CD4-positive, CD25-positive, alpha-beta regulatory T cell (primary cell): ENCODE results near the gene STON2. TPM values are rescaled to one million over a fixed set of nuclear protein-coding genes. Genes with fewer than 3 reads are reported as not detected.

Source experiments
- ATAC-seq, 2 donors: fragments of 150-1000 bp; cut with Tn5 transposase; one replicate each; pipeline ENCODE4 v1.10.0; 2021; ENCODE audit warnings: low read depth in 2 of 2, moderate number of reproducible peaks in 2 of 2, moderate library complexity in 1 of 2
- DNase-seq, 3 donors: peaks; one replicate each; pipeline versions ENCODE4 v3.0.0 to v3.0.0-alpha.2; 2012 to 2022; ENCODE audit warnings: mixed read lengths in 1 of 3
- H3K27ac ChIP-seq: one replicate; pipeline ENCODE4 v1.7.0; 2013; ENCODE audit warnings: mild to moderate bottlenecking, low read length; ENCODE audit not compliant: insufficient read depth, poor library complexity, severe bottlenecking
- H3K27me3 ChIP-seq: one replicate; pipeline ENCODE4 v1.7.0; 2013; ENCODE audit warnings: low read length; ENCODE audit not compliant: control insufficient read depth, insufficient read depth
- H3K36me3 ChIP-seq: one replicate; pipeline ENCODE4 v1.7.0; 2013; ENCODE audit warnings: mild to moderate bottlenecking, low read length, moderate library complexity; ENCODE audit not compliant: control insufficient read depth, insufficient read depth
- H3K4me1 ChIP-seq: 2 replicates; pipeline ENCODE4 v1.7.0; 2013; ENCODE audit warnings: mild to moderate bottlenecking, low read length; ENCODE audit not compliant: insufficient read depth, control insufficient read depth, poor library complexity, severe bottlenecking
- H3K4me3 ChIP-seq: one replicate; pipeline ENCODE4 v1.7.0; 2013; ENCODE audit warnings: low read depth, mild to moderate bottlenecking, low read length, moderate library complexity
- H3K9me3 ChIP-seq, 2 experiments: 1 replicate in 1 of 2; 2 replicates in 1 of 2; pipeline ENCODE4 v1.7.0; 2013; ENCODE audit warnings: low read length in 2 of 2, mild to moderate bottlenecking in 1 of 2, moderate library complexity in 1 of 2; ENCODE audit not compliant: control insufficient read depth in 2 of 2
- H3K27ac Mint-ChIP-seq, 3 donors: one replicate each; pipeline ENCODE4 v1.8.0; 2020 to 2022; ENCODE audit warnings: mild to moderate bottlenecking in 3 of 3, mixed read lengths in 3 of 3, moderate library complexity in 2 of 3
- H3K27me3 Mint-ChIP-seq: one replicate; pipeline ENCODE4 v1.8.0; 2022; ENCODE audit warnings: mild to moderate bottlenecking, mixed read lengths
- H3K36me3 Mint-ChIP-seq: one replicate; pipeline ENCODE4 v1.8.0; 2020; ENCODE audit warnings: mixed read lengths
- H3K4me1 Mint-ChIP-seq, 4 donors: one replicate each; pipeline ENCODE4 v1.8.0; 2020 to 2022; ENCODE audit warnings: mixed read lengths in 4 of 4, mild to moderate bottlenecking in 1 of 4
- H3K4me3 Mint-ChIP-seq, 4 donors: one replicate each; pipeline ENCODE4 v1.8.0; 2020 to 2022; ENCODE audit warnings: mild to moderate bottlenecking in 4 of 4, mixed read lengths in 4 of 4, moderate library complexity in 3 of 4
- H3K9me3 Mint-ChIP-seq, 7 donors: one replicate each; pipeline ENCODE4 v1.8.0; 2020 to 2022; ENCODE audit warnings: mixed read lengths in 7 of 7, mild to moderate bottlenecking in 3 of 7, moderate library complexity in 2 of 7
- polyA plus RNA-seq, 4 donors: library from polyadenylated mRNA; unstranded; fragments of 300-500 nt; fragmentation: Illumina TruSeq; gene quantifications; one replicate each; pipeline ENCODE4 v1.2.3, GENCODE V29; 2021
- total RNA-seq: library from RNA; stranded (reverse); gene quantifications from one replicate; pipeline ENCODE4 v1.2.3, GENCODE V29; 2022

The STON2 gene
- total and polyA plus RNA-seq, 5 donors from 2014 or later, result 4.4 TPM; not detected in 4

- Mint-ChIP-seq H3K4me1 (no peaks in the 10 kb centered on the region), H3K9me3 (peaks cover 0 to 5% (median 0%) of the 10 kb centered on the region in 7 donors), H3K4me3 (no peak overlapping the region), H3K27ac (no peak overlapping the region), H3K36me3 (no peaks in the 10 kb centered on the region), H3K27me3 (peaks cover 16% of the 10 kb centered on the region)
- Histone ChIP-seq H3K4me1 (no peaks in the 10 kb centered on the region), H3K4me3 (no peak overlapping the region), H3K9me3 (no peaks in the 10 kb centered on the region), H3K27ac (no peak overlapping the region), H3K27me3 (peaks cover 4% of the 10 kb centered on the region), H3K36me3 (no peaks in the 10 kb centered on the region)
- no peak for ATAC-seq
- peak in 1 of 3 donors; percentile 2 for DNase-seq
These were observed 1.4 kb upstream of the STON2 start for GRCh38 chr14:81401420-81402122.

GRCh38 chr14:81400852-81401251, 728 bp upstream of the STON2 start:
- Mint-ChIP-seq H3K36me3 (no peaks in the 10 kb centered on the region), H3K4me1 (no peaks in the 10 kb centered on the region), H3K4me3 (no peak overlapping the region), H3K27me3 (peaks cover 20% of the 10 kb centered on the region), H3K9me3 (peaks cover 0 to 5% (median 0%) of the 10 kb centered on the region in 7 donors), H3K27ac (no peak overlapping the region)
- peaks cover 4% of the 10 kb centered on the region for H3K27me3 ChIP-seq
- DNase-seq, result no peak
- no peaks in the 10 kb centered on the region for H3K36me3 ChIP-seq
- H3K27ac ChIP-seq, result no peak overlapping the region
- no peaks in the 10 kb centered on the region for H3K9me3 ChIP-seq
- H3K4me3 ChIP-seq, result no peak overlapping the region
- ATAC-seq, result no peak
- H3K4me1 ChIP-seq, result no peaks in the 10 kb centered on the region

- Histone ChIP-seq H3K27ac (no peak overlapping the region), H3K9me3 (no peaks in the 10 kb centered on the region), H3K4me1 (no peaks in the 10 kb centered on the region), H3K4me3 (no peak overlapping the region), H3K27me3 (peaks cover 7% of the 10 kb centered on the region), H3K36me3 (no peaks in the 10 kb centered on the region)
- Mint-ChIP-seq H3K4me1 (no peaks in the 10 kb centered on the region), H3K36me3 (no peaks in the 10 kb centered on the region), H3K4me3 (no peak overlapping the region), H3K27me3 (peaks cover 7% of the 10 kb centered on the region), H3K27ac (no peak overlapping the region), H3K9me3 (no peaks in the 10 kb centered on the region)
- ATAC-seq, result no peak
- no peak for DNase-seq
These were observed 1.8 kb downstream of the STON2 start for GRCh38 chr14:81398196-81398891.

- no peak for ATAC-seq
- Histone ChIP-seq H3K9me3 (no peaks in the 10 kb centered on the region), H3K27ac (no peak overlapping the region), H3K36me3 (no peaks in the 10 kb centered on the region), H3K4me1 (no peaks in the 10 kb centered on the region), H3K4me3 (no peak overlapping the region), H3K27me3 (peaks cover 3% of the 10 kb centered on the region)
- no peaks in the 10 kb centered on the region for H3K36me3 Mint-ChIP-seq
- H3K4me1 Mint-ChIP-seq, result no peaks in the 10 kb centered on the region
- peaks cover 12% of the 10 kb centered on the region for H3K27me3 Mint-ChIP-seq
- H3K27ac Mint-ChIP-seq, result no peak overlapping the region
- DNase-seq, result no peak
- H3K4me3 Mint-ChIP-seq, result no peak overlapping the region
- H3K9me3 Mint-ChIP-seq, result no peaks in the 10 kb centered on the region
These were observed 4.0 kb downstream of the STON2 start for GRCh38 chr14:81396113-81396512.

GRCh38 chr14:81394739-81395138, 5.4 kb downstream of the STON2 start:
- H3K27ac ChIP-seq, result no peak overlapping the region
- H3K9me3 ChIP-seq, result no peaks in the 10 kb centered on the region
- Mint-ChIP-seq H3K27ac (no peak overlapping the region), H3K36me3 (no peaks in the 10 kb centered on the region), H3K4me1 (no peaks in the 10 kb centered on the region), H3K9me3 (no peaks in the 10 kb centered on the region), H3K4me3 (no peak overlapping the region), H3K27me3 (peaks cover 12% of the 10 kb centered on the region)
- no peaks in the 10 kb centered on the region for H3K4me1 ChIP-seq
- peaks cover 3% of the 10 kb centered on the region for H3K27me3 ChIP-seq
- DNase-seq (no peak), ATAC-seq (no peak)
- H3K4me3 ChIP-seq, result no peak overlapping the region
- H3K36me3 ChIP-seq, result no peaks in the 10 kb centered on the region

- no peaks in the 10 kb centered on the region for H3K9me3 Mint-ChIP-seq
These were observed 7.0 kb downstream of the STON2 start for GRCh38 chr14:81392976-81393643.

GRCh38 chr14:81392052-81392451, 8.1 kb downstream of the STON2 start:
- Mint-ChIP-seq H3K9me3 (no peaks in the 10 kb centered on the region), H3K4me3 (no peak overlapping the region), H3K4me1 (no peaks in the 10 kb centered on the region), H3K27ac (no peak overlapping the region), H3K36me3 (no peaks in the 10 kb centered on the region), H3K27me3 (peaks cover 12% of the 10 kb centered on the region)
- Histone ChIP-seq H3K27ac (no peak overlapping the region), H3K4me1 (no peaks in the 10 kb centered on the region), H3K9me3 (no peaks in the 10 kb centered on the region), H3K36me3 (no peaks in the 10 kb centered on the region), H3K27me3 (peaks cover 3% of the 10 kb centered on the region), H3K4me3 (no peak overlapping the region)
- ATAC-seq (no peak), DNase-seq (no peak)

More at GRCh38 chr14:81392976-81393643, 7.0 kb downstream of the STON2 start:
- Histone ChIP-seq H3K4me1 (no peaks in the 10 kb centered on the region), H3K27me3 (peaks cover 3% of the 10 kb centered on the region), H3K36me3 (no peaks in the 10 kb centered on the region), H3K27ac (no peak overlapping the region), H3K9me3 (no peaks in the 10 kb centered on the region), H3K4me3 (no peak overlapping the region)
- peaks cover 12% of the 10 kb centered on the region for H3K27me3 Mint-ChIP-seq
- DNase-seq (no peak), ATAC-seq (no peak)
- H3K27ac Mint-ChIP-seq, result no peak overlapping the region
- no peak overlapping the region for H3K4me3 Mint-ChIP-seq
- H3K4me1 Mint-ChIP-seq, result no peaks in the 10 kb centered on the region
- H3K36me3 Mint-ChIP-seq, result no peaks in the 10 kb centered on the region
